ENCODE data around the gene FARP2.

- no peak for TF ChIP-seq CTCF (IDR thresholded peaks at IDR 0.05)
- no peak for TF ChIP-seq EP300 (IDR thresholded peaks at IDR 0.05)
Measured at GRCh38 chr2:241460631-241461030, 104.5 kb downstream of the FARP2 start.
